GM19193 (cell line): ENCODE data around the gene MBOAT1.

Experiments used
- POLR2A ChIP-seq: IDR thresholded peaks from 4 replicates; pipeline ENCODE4 v1.6.1; 2011; ENCODE audit not compliant: insufficient read depth, insufficient read length; ENCODE audit errors: extremely low read depth

MBOAT1 gene

GRCh38 chr6:20237677-20238460, 25.6 kb upstream of the MBOAT1 start:
- TF ChIP-seq POLR2A: no peak

GRCh38 chr6:20236909-20237600, 24.8 kb upstream of the MBOAT1 start:
- TF ChIP-seq POLR2A: no peak

- TF ChIP-seq POLR2A: no peak
These were observed 24.1 kb upstream of the MBOAT1 start for GRCh38 chr6:20236344-20236743.

- TF ChIP-seq POLR2A: no peak
These were observed 22.8 kb upstream of the MBOAT1 start for GRCh38 chr6:20235041-20235440.

GRCh38 chr6:20234136-20234535, 21.9 kb upstream of the MBOAT1 start:
- TF ChIP-seq POLR2A: no peak

GRCh38 chr6:20233007-20233730, 20.9 kb upstream of the MBOAT1 start:
- TF ChIP-seq POLR2A: no peak

GRCh38 chr6:20232188-20232587, 19.9 kb upstream of the MBOAT1 start:
- TF ChIP-seq POLR2A: no peak

- TF ChIP-seq POLR2A: no peak
These were observed 18.3 kb upstream of the MBOAT1 start for GRCh38 chr6:20230401-20231119.

GRCh38 chr6:20229881-20230280, 17.6 kb upstream of the MBOAT1 start:
- TF ChIP-seq POLR2A: no peak

GRCh38 chr6:20227350-20227749, 15.1 kb upstream of the MBOAT1 start:
- TF ChIP-seq POLR2A: no peak

GRCh38 chr6:20223141-20223540, 10.9 kb upstream of the MBOAT1 start:
- TF ChIP-seq POLR2A: no peak

- TF ChIP-seq POLR2A: no peak
These were observed 9.2 kb upstream of the MBOAT1 start for GRCh38 chr6:20221421-20221820.

GRCh38 chr6:20220359-20220758, 8.1 kb upstream of the MBOAT1 start:
- TF ChIP-seq POLR2A: no peak

GRCh38 chr6:20217891-20218290, 5.6 kb upstream of the MBOAT1 start:
- no peak for TF ChIP-seq POLR2A

GRCh38 chr6:20217324-20217855, 5.1 kb upstream of the MBOAT1 start:
- no peak for TF ChIP-seq POLR2A
